GM12874 (cell line): Measurements from ENCODE around the gene PPM1K.

Experiments used
- TF ChIP-seq, protein P1 (sequence below): IDR thresholded peaks from 2 replicates; pipeline ENCODE4 v1.5.1; 2011; ENCODE audit warnings: low read depth, mild to moderate bottlenecking, control low read depth, low read length, moderate library complexity; ENCODE audit not compliant: insufficient read depth

Gene PPM1K

DNA sequence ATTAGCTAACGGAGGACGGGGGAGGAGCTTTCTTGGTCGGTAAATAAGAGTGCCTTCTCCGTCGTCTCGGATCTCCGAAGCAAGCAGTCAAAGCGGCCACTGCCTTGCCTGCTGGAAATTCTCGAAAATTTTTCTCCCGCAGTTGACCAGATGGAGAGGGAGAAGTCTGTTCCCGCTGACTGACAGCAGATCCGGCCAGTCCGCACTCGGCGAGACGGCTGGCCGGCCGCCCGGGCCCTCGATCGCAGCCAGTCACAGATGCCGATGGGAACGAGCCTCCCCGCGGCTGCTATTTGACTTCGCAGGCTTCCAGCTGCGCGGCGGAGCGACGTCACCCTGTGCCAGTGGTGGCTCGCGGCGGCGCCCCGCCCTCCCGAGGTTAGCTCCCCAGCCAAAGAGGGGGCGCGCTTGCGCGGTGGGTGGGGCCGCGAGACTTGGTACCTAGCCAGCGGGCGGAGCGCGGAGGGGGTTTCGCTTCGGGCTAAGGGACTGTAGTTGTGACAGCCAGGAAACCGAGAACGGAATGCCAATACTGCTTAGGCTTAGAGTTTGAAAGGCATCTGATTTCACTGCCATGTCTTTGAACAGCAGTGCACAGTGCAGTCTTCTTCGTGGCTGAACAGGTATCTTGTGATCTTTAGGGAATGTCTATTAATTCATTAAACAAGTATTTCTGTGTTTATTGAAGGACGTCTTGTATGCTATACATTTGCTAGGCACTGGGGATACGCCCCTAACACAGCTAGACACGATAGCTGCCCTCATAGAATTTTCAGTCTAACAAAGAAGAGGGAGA lies at the start of gene PPM1K:
PPM1K (minus strand) TSS at position 123 of the 796 bp plus-strand sequence. CDS start 5,978 bp downstream, outside the sequence.
- TF ChIP-seq, protein P1, sequence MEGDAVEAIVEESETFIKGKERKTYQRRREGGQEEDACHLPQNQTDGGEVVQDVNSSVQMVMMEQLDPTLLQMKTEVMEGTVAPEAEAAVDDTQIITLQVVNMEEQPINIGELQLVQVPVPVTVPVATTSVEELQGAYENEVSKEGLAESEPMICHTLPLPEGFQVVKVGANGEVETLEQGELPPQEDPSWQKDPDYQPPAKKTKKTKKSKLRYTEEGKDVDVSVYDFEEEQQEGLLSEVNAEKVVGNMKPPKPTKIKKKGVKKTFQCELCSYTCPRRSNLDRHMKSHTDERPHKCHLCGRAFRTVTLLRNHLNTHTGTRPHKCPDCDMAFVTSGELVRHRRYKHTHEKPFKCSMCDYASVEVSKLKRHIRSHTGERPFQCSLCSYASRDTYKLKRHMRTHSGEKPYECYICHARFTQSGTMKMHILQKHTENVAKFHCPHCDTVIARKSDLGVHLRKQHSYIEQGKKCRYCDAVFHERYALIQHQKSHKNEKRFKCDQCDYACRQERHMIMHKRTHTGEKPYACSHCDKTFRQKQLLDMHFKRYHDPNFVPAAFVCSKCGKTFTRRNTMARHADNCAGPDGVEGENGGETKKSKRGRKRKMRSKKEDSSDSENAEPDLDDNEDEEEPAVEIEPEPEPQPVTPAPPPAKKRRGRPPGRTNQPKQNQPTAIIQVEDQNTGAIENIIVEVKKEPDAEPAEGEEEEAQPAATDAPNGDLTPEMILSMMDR = 0 out of 2 replicates have a peak, but pooled peaks have one; percentile 7

DNA sequence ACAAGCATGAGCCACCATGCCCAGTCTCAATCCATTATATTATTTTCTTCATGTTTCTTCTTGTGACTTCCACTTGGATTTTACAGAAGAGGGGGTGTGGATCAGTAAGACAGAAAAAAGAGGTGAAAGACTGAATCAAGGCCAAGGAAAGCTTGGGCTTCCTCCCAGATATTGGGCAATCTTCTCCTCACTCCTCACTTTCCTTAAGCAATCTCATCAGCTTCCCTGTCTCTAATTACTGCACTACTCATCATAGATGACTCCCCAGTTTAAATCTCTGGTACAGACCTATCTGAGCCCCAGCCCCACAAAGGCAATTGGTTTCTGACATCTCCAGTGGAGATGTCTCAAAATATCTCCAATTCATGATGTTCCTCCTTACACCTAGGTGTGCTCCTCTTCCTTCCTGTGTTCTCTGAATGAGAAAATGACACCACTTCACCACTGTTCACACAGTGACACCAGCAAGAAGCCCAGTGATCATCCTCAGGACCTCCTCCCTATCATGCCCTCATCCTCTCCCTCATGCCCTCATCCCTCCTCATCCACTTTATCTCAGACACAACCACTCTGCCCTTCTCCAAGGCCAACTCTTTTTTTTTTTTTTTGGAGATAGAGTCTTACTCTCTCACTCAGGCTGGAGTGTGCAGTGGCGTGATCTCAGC lies 49.5 kb upstream of the PPM1K start:
- TF ChIP-seq, protein P1 = no peak

DNA sequence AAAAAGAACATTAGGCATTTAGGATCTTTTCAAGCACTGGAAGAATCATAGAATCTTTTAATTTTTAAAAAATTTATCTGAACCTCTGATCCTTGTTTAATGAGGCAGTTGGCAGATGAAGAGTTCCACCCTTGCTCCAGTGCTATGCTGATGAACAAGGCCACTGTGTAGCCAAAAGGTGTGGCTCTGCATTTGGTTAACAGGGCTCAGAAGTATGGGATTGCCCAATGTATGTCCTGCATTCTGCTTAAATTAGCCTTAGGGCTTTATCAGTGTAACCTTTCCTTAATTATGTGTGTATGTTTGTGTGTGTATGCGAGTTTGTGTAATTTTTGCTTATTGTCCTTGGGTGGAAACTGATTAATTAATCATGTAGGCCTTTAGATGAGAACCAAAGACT lies 43.3 kb upstream of the PPM1K start:
- TF ChIP-seq, protein P1 = no peak

DNA sequence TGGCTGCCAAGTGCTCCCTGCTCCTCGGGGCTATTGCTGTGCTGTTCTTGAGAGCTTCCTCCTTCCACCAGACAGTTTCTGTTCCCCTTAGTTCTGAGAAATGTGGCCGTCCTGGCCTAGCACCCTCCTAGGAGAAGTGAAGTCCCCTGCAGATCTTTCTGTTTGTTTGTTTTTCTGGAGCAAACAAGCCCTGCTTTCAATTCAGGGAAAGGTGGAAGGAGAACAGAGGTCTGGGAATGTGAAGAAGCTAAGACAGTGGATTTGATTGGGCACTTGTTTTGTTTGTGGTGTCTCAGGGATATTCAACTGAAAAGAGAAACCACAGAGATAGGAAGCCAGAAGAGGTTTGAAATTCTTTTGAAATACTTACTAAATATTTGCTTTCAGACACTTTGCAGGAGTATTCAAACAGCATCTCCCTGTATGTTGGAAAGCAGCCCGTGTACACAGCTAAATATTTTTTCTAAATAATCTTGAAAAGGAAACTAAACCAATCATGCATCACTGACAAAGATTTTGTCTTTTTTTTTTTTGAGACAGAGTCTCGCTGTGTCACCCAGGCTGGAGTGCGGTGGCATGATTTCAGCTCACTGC lies 36.5 kb upstream of the PPM1K start:
- TF ChIP-seq, protein P1 = no peak

DNA sequence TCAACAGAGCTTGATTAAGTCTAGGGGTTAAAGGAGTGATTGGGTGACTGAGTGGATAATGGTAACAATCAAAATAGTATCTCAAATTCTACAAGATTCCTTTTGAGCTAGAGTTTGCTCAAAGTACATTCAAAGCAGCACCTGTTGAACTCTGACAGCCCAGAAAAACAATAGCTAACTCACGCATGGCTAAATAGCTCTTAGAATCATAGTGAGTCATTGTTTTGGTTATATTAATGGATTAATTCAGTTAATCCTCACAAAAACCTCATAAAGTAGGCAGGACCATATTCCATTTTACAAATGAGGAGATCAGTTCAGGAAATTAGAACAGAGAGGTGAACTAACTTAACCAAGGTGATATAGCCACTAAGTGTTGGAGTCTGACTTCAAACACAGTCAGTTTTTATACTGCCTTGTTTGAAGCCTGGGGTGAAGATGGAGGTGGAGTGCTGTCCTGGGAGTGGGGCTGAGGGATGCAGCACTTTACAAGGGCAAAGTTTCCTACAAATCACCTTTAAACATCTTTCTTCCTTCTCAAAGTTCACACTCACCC lies 35.9 kb upstream of the PPM1K start:
- TF ChIP-seq, protein P1 = no peak

DNA sequence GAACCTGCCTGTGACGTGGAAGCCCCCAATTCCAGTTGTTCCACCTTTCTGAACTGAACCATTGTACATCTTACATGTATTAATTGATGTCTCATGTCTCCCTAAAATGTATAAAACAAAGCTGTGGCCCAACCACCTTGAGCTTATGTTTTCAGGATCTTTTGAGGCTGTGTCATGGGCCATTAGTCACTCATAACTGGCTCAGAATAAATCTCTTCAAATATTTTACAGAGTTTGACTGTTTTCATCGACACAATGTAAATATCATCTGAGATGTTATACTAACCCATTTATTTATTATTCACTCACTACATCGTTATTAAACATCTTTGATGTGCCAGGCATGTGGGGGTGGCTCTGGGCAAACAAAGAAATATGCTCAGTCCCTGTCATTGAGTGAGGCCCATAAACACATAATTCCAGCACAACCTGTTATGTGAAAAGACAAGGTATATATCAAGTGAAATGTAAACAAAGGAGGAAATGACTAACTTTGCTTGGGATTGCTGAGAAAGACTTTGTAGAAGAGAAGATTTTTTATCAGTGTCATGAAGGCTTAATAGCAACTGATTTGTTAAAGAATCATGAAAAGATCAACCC lies 34.5 kb upstream of the PPM1K start:
- TF ChIP-seq, protein P1 = no peak

DNA sequence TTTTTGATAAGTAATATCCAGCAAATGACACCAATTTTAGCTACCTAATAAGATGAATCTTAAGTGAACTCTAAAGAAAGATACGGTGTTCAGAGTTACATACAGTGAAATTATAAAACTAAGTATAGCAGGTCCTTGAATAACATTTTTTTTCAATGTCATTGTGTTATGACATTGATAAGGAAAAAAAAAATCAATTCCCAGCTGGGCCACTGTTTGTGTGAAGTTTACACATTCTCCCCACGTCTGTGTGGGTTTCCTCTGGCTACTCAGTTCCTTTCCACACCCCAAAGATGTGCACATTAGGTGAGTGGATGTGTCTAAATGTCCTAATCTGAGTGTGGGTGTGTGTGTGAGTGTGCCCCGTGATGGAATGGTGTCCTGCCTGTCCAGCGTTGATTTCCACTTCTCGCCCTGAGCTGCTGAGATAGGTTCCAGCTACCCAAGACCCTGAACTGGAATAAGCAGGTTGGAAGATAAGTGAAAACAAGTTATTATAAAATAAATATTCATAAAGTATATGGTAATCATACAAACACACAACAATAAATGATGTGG lies 31.2 kb upstream of the PPM1K start:
- TF ChIP-seq, protein P1 = no peak
